ENCODE measurements around the gene ZBP1.

ZBP1 gene

GRCh38 chr20:57653910-57654309, 33.7 kb upstream of the ZBP1 start:
- DNase-seq (ENCODE audit: low read depth) = no peak
- TF ChIP-seq CTCF (conservative IDR thresholded peaks at IDR 0.05; ENCODE audit: low read depth, low read length) = no peak
- no peak overlapping the region for H3K4me3 ChIP-seq (ENCODE audit: low read depth, low read length)

- no peak for TF ChIP-seq CTCF (conservative IDR thresholded peaks at IDR 0.05; ENCODE audit: low read depth, low read length)
- no peak overlapping the region for H3K4me3 ChIP-seq (ENCODE audit: low read depth, low read length)
- no peak for DNase-seq (ENCODE audit: low read depth)
These were observed 33.3 kb upstream of the ZBP1 start for GRCh38 chr20:57653546-57653900.

GRCh38 chr20:57652606-57653545, 32.6 kb upstream of the ZBP1 start:
- no peak for TF ChIP-seq CTCF (conservative IDR thresholded peaks at IDR 0.05; ENCODE audit: low read depth, low read length)
- no peak for DNase-seq (ENCODE audit: low read depth)

GRCh38 chr20:57651881-57652605, 31.8 kb upstream of the ZBP1 start:
- H3K4me3 ChIP-seq (ENCODE audit: low read depth, low read length) = no peak overlapping the region
- no peak for TF ChIP-seq CTCF (conservative IDR thresholded peaks at IDR 0.05; ENCODE audit: low read depth, low read length)
- DNase-seq (ENCODE audit: low read depth) = no peak

More at GRCh38 chr20:57652606-57653545, 32.6 kb upstream of the ZBP1 start:
- no peak overlapping the region for H3K4me3 ChIP-seq (ENCODE audit: low read depth, low read length)

- DNase-seq (ENCODE audit: low read depth) = no peak
These were observed 30.7 kb upstream of the ZBP1 start for GRCh38 chr20:57650756-57651483.

GRCh38 chr20:57650266-57650665, 30.0 kb upstream of the ZBP1 start:
- no peak for DNase-seq (ENCODE audit: low read depth)
- H3K4me3 ChIP-seq (ENCODE audit: low read depth, low read length) = no peak overlapping the region
- no peak for TF ChIP-seq CTCF (conservative IDR thresholded peaks at IDR 0.05; ENCODE audit: low read depth, low read length)

More at GRCh38 chr20:57650756-57651483, 30.7 kb upstream of the ZBP1 start:
- H3K4me3 ChIP-seq (ENCODE audit: low read depth, low read length) = no peak overlapping the region
- TF ChIP-seq CTCF (conservative IDR thresholded peaks at IDR 0.05; ENCODE audit: low read depth, low read length) = no peak
